Globus pallidus (tissue), 1 donor: ENCODE measurements around the gene EEF1AKMT2.
A peak's percentile ranks its signal among the peaks of the same experiment; 100 is the strongest.

Experiments
- DNase-seq: peaks from one replicate; pipeline ENCODE4 v3.0.0-alpha.2; 2015; ENCODE audit warnings: low spot score

Gene EEF1AKMT2

GRCh38 chr10:124737221-124737620 is 54.5 kb downstream of the EEF1AKMT2 start:
- no peak for DNase-seq

- peak; percentile 93 for DNase-seq
Observed at GRCh38 chr10:124736491-124737136, 55.1 kb downstream of the EEF1AKMT2 start.

DNA sequence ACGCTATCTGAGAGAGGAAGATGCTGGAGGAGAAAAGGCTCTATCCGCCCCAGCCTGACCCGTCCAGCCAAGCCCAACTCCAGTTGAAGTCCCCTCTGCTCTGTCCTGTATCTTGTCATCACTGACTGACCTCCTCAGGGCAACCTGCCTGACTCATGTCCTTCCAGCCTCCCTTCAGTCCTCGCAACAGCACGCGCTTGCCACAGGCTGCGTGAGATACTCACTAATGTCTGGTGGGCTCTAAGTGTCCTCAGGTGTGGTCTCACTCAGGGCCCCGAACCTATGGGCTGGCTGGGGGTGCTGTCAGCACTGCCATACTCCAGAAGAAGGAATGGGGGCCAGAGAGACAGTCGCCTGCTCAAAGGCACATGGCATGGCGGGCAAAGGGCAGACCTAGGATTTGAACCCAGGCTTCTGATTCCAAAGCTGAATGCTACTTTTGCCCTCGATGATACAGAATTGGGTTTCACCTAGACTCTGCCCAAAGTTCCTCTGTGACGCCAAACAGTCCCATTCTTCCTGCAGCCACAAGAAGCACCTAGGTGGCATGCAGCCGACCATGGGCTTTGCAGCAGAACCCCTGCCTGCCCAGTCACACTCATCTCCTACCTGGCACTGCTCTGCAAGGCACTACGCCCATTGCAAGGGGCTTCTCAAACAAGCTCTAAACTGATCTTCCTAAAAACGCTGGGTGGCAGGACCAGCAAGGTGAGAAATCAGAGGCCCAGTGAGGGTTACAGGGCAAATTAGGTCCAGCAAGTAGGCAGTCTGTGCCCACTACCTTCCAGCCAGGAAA is 56.0 kb downstream of the EEF1AKMT2 start:
- DNase-seq, result no peak

GRCh38 chr10:124734311-124735166 is 57.1 kb downstream of the EEF1AKMT2 start:
- DNase-seq, result no peak

DNA sequence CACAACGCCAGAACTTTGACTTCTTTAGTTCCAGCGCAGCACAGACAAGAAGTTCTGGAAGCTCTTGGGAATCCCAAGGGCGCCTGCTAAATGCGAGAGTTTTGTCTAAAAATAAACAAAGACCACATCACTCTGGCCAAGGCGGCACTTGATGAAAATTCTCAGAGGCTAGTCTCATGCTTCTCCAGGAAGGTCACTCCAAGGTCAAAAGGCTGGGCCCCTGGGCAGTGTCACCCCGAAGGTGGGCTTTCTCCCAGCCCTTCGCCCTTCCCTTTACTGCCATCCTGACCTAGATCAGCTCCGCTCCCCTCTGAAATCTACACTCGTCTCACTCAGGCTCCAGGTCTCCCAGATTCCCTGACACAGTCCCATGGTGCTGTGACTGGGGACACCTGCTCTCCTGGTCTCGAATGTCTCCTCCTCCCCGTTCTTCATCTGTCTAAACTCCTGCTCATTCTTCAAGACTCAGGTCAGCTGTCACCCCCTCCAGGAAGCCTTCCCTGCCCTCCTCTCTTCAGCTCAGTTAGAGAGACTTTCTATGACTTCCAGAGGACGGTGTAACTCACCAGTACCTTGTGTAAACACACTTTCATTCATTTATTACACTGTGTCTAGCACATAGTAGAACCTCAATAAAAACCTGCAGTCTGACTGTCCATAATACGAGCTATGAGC is 58.0 kb downstream of the EEF1AKMT2 start:
- no peak for DNase-seq

- DNase-seq, result no peak
Observed at GRCh38 chr10:124732931-124733570, 58.6 kb downstream of the EEF1AKMT2 start.

DNA sequence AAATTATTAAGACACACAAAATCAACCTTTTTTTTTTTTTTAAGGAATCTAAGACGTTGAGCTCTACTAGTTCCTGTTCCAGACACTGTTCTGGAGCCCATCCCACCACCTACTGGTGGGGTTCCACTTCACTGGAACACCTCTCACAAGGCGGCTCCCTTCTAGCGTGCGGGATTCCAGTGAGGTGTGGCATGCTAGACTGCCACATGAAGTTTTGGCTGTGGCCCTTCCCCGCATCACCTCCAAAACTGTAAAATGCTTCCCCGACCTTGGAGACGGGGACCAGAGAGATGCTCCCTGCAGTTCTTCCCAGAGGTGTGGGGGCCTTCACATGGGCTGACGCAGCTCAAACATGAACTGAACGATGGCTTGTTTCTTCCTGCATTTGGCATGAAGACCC is 60.1 kb downstream of the EEF1AKMT2 start:
- no peak for DNase-seq

DNA sequence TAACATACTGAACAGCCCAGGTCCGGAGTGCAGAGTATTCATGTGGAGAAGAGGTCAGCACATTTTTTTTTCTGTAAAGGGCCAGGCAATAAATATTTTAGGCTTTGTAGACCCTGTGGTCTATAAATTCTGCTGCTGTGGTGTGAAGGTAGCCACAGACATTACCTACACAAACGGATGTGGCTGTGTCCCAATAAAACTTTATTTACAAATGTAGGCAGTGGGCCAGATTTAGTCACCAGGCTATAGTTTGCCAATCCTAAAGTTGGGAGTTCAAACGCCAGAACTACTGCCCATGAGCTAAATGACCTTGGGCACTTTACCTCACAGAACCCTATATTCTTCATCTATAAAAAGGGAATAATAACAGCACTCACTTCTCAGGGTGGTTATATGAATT is 60.9 kb downstream of the EEF1AKMT2 start:
- no peak for DNase-seq

- no peak for DNase-seq
Observed at GRCh38 chr10:124728830-124729661, 62.6 kb downstream of the EEF1AKMT2 start.

- DNase-seq, result no peak
Observed at GRCh38 chr10:124728071-124728829, 63.4 kb downstream of the EEF1AKMT2 start.

GRCh38 chr10:124727361-124727960 is 64.2 kb downstream of the EEF1AKMT2 start:
- DNase-seq, result no peak

- no peak for DNase-seq
Observed at GRCh38 chr10:124725791-124726190, 65.9 kb downstream of the EEF1AKMT2 start.

DNA sequence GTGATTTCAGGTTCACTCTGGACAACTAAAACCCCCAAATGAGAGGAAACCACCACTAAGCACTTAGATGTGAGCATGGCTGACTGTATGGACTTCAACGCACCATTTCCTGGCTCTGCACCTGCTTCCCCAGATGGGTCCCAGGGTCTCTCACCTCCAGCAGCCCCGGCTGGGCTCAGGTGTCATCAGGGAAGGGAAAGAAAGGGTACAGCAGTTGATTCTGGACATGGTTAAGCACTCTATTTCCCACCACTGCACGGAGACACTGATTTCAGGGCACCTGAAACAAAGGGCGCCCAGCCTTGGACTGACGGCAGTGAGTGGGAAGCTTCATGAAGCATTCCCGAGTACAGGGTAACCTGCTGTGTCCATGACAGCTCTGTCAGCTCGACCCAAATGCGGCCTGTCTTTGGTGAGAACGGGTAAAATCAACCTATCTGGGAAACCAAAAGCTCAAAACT is 66.5 kb downstream of the EEF1AKMT2 start:
- no peak for DNase-seq

DNA sequence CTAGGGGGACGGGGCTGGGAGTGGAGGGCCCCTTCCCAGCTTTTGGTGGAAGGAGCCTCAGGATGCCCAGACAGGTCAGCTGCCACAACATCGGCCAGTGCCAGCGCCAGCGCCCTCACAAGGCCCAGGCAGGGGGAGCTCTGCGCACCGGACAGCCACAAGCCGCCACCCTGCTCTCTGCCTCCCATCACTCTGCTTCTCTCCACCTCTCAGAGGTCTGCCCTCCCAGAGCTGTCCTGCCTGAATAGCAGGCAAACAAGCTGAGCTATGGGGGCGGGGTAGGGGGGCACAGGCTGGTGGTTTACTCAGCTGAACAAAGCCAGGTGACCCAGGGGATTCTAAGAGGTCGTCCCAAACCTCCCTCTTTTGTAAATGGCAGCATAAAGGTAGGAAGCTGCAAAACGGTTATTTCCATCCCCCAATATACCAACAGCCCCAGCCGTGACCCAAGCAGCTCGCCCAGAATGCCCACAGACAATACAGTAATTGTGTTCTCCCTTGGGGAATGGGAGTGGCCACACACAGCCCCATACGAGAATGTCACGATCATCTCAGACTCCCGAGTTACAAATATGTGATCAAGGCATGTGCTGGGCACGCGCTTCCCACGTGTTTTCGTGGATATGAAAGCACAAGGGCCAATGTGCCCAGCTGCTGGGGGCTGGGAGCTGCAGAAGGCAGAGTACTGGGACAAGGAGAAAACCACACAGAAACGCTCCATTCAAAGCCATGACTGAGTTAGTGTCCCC is 67.2 kb downstream of the EEF1AKMT2 start:
- peak; percentile 98 for DNase-seq

- no peak for DNase-seq
Observed at GRCh38 chr10:124723826-124724225, 67.9 kb downstream of the EEF1AKMT2 start.

- DNase-seq, result no peak
Observed at GRCh38 chr10:124722798-124723783, 68.6 kb downstream of the EEF1AKMT2 start.

DNA sequence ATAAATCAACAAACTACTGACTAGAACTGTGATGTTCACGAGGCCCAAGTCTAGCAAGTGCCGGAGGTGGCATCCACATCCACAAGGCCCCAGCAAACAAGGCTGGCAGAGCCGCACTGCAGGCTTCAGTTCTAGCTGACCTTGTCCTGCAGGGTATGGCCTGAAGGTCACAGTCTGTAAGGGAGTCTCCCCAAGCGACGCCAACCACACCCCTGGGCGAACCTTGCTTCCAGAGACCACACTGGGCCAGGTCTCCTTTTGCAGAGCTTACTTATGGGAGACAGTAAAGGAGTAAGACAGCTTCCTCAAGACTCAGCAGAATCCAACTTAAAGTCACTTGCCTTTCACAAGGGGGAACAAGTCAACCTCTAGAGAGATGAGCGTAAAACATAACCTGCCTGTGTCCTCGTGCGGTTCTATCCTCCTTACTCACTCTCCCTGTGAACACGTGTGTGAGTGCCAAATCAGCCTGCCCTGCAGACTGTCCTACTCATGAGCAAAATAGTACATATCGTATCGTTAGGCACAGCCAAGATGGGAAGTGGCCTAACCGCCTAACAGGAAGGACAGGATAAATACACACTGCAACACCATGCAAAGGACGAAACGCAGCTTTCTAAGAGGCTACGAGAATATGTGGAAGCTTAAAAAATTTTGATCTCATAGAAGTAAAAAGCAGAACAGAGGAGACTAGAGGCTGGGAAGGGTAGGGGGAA is 70.2 kb downstream of the EEF1AKMT2 start:
- DNase-seq, result no peak
